Peyer's patch (tissue), 4 donors: ENCODE results near the gene ACOD1.

Source experiments
- CTCF ChIP-seq, 6 experiments: fragments of 450-650 bp in 4 of 6; fragments of 200-600 bp in 2 of 6; sonication (generic) in 1 of 6; IDR thresholded peaks; one replicate each; pipeline ENCODE4 v1.5.1; 2017 to 2019; ENCODE audit warnings: antibody characterized with exemption in 6 of 6, mild to moderate bottlenecking in 3 of 6, moderate library complexity in 1 of 6
- POLR2A ChIP-seq, 2 donors: fragments of 450-650 bp; IDR thresholded peaks; one replicate each; pipeline ENCODE4 v1.5.1; 2017; ENCODE audit warnings: antibody characterized with exemption in 2 of 2, mild to moderate bottlenecking in 2 of 2, moderate library complexity in 2 of 2

GRCh38 chr13:76973920-76974617, 25.8 kb downstream of the ACOD1 start:
- TF ChIP-seq CTCF (IDR thresholded peaks at IDR 0.05) (no peak), POLR2A (IDR thresholded peaks at IDR 0.05) (no peak)
